HepG2 (cell line): Measurements from ENCODE around the gene GLIPR1L2.

Source experiments
- ARHGAP35 ChIP-seq: sonication (generic); formaldehyde crosslinking; IDR thresholded peaks from 2 replicates; pipeline ENCODE4 v1.9.0; 2022; ENCODE audit warnings: mild to moderate bottlenecking, inconsistent platforms, moderate library complexity, missing genetic modification reagents, borderline replicate concordance
- BORCS8-MEF2B ChIP-seq: sonication (generic); formaldehyde crosslinking; IDR thresholded peaks from 2 replicates; pipeline ENCODE4 v1.8.0; 2022; ENCODE audit warnings: mild to moderate bottlenecking, missing genetic modification reagents
- CTCF ChIP-seq: sonication (generic); formaldehyde crosslinking; IDR thresholded peaks from 2 replicates; pipeline ENCODE4 v1.5.0; 2020; ENCODE audit warnings: mild to moderate bottlenecking, missing genetic modification reagents, moderate library complexity
- ESRRA ChIP-seq: sonication (generic); formaldehyde crosslinking; IDR thresholded peaks from 2 replicates; pipeline ENCODE4 v1.5.1; 2020; ENCODE audit warnings: mild to moderate bottlenecking, low read depth, missing genetic modification reagents
- FOXK1 ChIP-seq: sonication (generic); formaldehyde crosslinking; IDR thresholded peaks from 2 replicates; pipeline ENCODE4 v1.4.0; 2020; ENCODE audit warnings: low read depth, missing genetic modification reagents, borderline replicate concordance
- FOXP1 ChIP-seq, 2 experiments: fragments of 450-650 bp in 1 of 2; IDR thresholded peaks; 2 replicates each; pipeline ENCODE4 v1.6.1; 2017 to 2018; ENCODE audit warnings: antibody characterized with exemption in 1 of 2
- HOXD1 ChIP-seq: sonication (generic); formaldehyde crosslinking; IDR thresholded peaks from 2 replicates; pipeline ENCODE4 v1.5.0; 2020; ENCODE audit warnings: missing genetic modification reagents
- KLF6 ChIP-seq: IDR thresholded peaks from 2 replicates; pipeline ENCODE4 v1.8.0; 2016; ENCODE audit warnings: missing biosample characterization, missing genetic modification reagents
- NFYC ChIP-seq: IDR thresholded peaks from 2 replicates; pipeline ENCODE4 v1.6.1; 2016; ENCODE audit warnings: missing genetic modification reagents, missing compliant biosample characterization
- PRPF4 ChIP-seq: fragments of 200-400 bp; formaldehyde crosslinking; IDR thresholded peaks from 2 replicates; pipeline ENCODE4 v1.6.1; 2016; ENCODE audit warnings: low read length, low read depth; ENCODE audit not compliant: poor library complexity, severe bottlenecking

- TF ChIP-seq HOXD1 (CRISPR knock-in tag) = no peak
- no peak for TF ChIP-seq FOXK1 (CRISPR knock-in tag)
- no peak for TF ChIP-seq ESRRA
- no peak for TF ChIP-seq PRPF4
- no peak for TF ChIP-seq KLF6
- TF ChIP-seq FOXP1 (IDR thresholded peaks at IDR 0.05) = no peak
- no peak for TF ChIP-seq FOXP1 (CRISPR knock-in tag; IDR thresholded peaks at IDR 0.05)
- TF ChIP-seq CTCF = no peak
- TF ChIP-seq ARHGAP35 (CRISPR knock-in tag) = no peak
- no peak for TF ChIP-seq BORCS8-MEF2B (CRISPR knock-in tag)
- TF ChIP-seq NFYC (CRISPR knock-in tag) = no peak
These were observed 12.5 kb upstream of the GLIPR1L2 start for GRCh38 chr12:75378354-75378753.
